ENCODE data around the gene RALGPS2. TPM values are rescaled to one million over a fixed set of nuclear protein-coding genes. Genes with fewer than 3 reads are reported as not detected.
A peak's percentile ranks its signal among the peaks of the same experiment; 100 is the strongest.

The RALGPS2 gene
- polyA plus RNA-seq, 3 donors: 2.0 to 4.2 (median 2.3) TPM

DNA sequence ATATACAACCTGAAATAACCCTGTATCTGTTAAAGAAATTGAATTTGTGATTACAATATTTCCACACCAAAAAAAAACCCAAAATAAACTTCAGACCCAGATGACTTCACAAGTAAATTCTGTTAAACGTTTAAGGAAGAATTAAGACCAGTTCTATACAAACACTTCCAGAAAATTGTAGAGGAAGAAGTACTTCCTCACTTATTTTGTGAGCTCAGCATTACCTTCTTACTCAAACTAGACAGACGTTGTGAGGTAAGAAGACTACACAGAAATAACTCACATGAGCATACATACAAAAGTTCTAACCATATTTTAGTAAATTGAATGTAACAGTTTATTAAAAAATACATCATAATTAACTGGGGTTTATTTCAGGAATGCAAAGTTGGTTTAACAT is 18.8 kb downstream of the RALGPS2 start:
- no peak overlapping the region for H3K4me3 Mint-ChIP-seq
- no CpG with 5 or more reads among the region's 2 CpGs for WGBS (ENCODE audit: insufficient coverage)
- no peak overlapping the region for H3K9ac ChIP-seq (ENCODE audit: insufficient read depth, low read length, poor library complexity, severe bottlenecking)
- H3K4me2 ChIP-seq (replicated peaks; ENCODE audit: extremely low read depth, low read length, poor library complexity, severe bottlenecking): no peak overlapping the region
- no peaks in the 10 kb centered on the region for H3K4me1 ChIP-seq (ENCODE audit: control insufficient read depth in 1 of 2, insufficient read depth in 2 of 2, low read length in 2 of 2)
- H3K27me3 ChIP-seq (ENCODE audit: control insufficient read depth in 2 of 2, insufficient read depth in 2 of 2, low read length in 2 of 2): no peaks in the 10 kb centered on the region
- TF ChIP-seq, protein P1, sequence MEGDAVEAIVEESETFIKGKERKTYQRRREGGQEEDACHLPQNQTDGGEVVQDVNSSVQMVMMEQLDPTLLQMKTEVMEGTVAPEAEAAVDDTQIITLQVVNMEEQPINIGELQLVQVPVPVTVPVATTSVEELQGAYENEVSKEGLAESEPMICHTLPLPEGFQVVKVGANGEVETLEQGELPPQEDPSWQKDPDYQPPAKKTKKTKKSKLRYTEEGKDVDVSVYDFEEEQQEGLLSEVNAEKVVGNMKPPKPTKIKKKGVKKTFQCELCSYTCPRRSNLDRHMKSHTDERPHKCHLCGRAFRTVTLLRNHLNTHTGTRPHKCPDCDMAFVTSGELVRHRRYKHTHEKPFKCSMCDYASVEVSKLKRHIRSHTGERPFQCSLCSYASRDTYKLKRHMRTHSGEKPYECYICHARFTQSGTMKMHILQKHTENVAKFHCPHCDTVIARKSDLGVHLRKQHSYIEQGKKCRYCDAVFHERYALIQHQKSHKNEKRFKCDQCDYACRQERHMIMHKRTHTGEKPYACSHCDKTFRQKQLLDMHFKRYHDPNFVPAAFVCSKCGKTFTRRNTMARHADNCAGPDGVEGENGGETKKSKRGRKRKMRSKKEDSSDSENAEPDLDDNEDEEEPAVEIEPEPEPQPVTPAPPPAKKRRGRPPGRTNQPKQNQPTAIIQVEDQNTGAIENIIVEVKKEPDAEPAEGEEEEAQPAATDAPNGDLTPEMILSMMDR (IDR thresholded peaks at IDR 0.05): no peak
- intact Hi-C loops (cut with micrococcal nuclease): no loop called here
- H4K20me1 ChIP-seq (ENCODE audit: insufficient read depth, low read length): no peaks in the 10 kb centered on the region
- peaks cover 0 to 5% (median 0%) of the 10 kb centered on the region in 7 donors for H3K9me3 Mint-ChIP-seq
- H3K4me3 ChIP-seq (replicated peaks in 1 of 3; ENCODE audit: low read depth in 2 of 3, low read length in 3 of 3): no peak overlapping the region
- H3K36me3 ChIP-seq (replicated peaks in 1 of 2; ENCODE audit: control insufficient read depth in 1 of 2, insufficient read depth in 2 of 2, low read length in 2 of 2): no peaks in the 10 kb centered on the region
- peaks cover 0 to 2% (median 0%) of the 10 kb centered on the region in 3 donors for H3K27me3 Mint-ChIP-seq (ENCODE audit: low read depth in 3 of 3)
- H3K4me1 Mint-ChIP-seq: peaks cover 3% of the 10 kb centered on the region
- H2AFZ ChIP-seq (ENCODE audit: insufficient read depth, low read depth, low read length, poor library complexity, severe bottlenecking): no peak overlapping the region
- H3K9me3 ChIP-seq (replicated peaks in 1 of 2; ENCODE audit: control insufficient read depth in 1 of 2, insufficient read depth in 1 of 2, low read length in 2 of 2): no peaks in the 10 kb centered on the region
- H3K27ac Mint-ChIP-seq: peak overlapping the region in 1 of 7 donors; percentile 16
- DNase-seq: no peak
- H3K27ac ChIP-seq (ENCODE audit: low read depth in 1 of 2, low read length in 2 of 2): no peak overlapping the region
- H3K36me3 Mint-ChIP-seq: peaks cover 16 to 21% of the 10 kb centered on the region in 2 donors
- H3K79me2 ChIP-seq (ENCODE audit: insufficient read depth, low read length): no peaks in the 10 kb centered on the region

DNA sequence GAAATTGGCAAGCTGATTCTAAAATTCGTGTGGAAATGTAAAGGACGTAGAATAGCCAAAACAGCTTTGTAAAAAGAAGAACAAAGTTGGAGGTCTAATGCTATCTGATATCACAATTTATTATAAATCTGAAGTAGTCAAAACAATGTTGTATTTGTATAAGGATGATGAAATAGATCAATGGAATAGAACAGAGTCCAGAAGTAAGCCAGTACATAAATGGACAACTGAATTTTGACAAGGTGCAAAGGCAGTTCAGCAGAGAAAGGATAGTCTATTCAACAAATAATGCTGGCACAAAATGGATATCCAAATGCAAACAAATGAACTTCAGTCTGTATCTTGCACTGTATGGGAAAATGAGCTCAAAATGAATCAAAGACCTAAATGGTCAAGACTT is 20.2 kb downstream of the RALGPS2 start:
- no peak for DNase-seq
- no peaks in the 10 kb centered on the region for H3K27me3 ChIP-seq (ENCODE audit: control insufficient read depth in 2 of 2, insufficient read depth in 2 of 2, low read length in 2 of 2)
- no peaks in the 10 kb centered on the region for H4K20me1 ChIP-seq (ENCODE audit: insufficient read depth, low read length)
- no peak overlapping the region for H3K4me2 ChIP-seq (replicated peaks; ENCODE audit: extremely low read depth, low read length, poor library complexity, severe bottlenecking)
- TF ChIP-seq, protein P1 (IDR thresholded peaks at IDR 0.05): no peak
- Mint-ChIP-seq H3K27ac (no peak overlapping the region), H3K4me3 (no peak overlapping the region), H3K36me3 (peaks cover 13 to 16% of the 10 kb centered on the region in 2 donors), H3K27me3 (ENCODE audit: low read depth in 3 of 3) (peaks cover 0 to 2% (median 0%) of the 10 kb centered on the region in 3 donors), H3K9me3 (peaks cover 0 to 5% (median 0%) of the 10 kb centered on the region in 7 donors), H3K4me1 (peaks cover 3% of the 10 kb centered on the region)
- intact Hi-C loops (cut with micrococcal nuclease): no loop called here
- no peaks in the 10 kb centered on the region for H3K9me3 ChIP-seq (replicated peaks in 1 of 2; ENCODE audit: control insufficient read depth in 1 of 2, insufficient read depth in 1 of 2, low read length in 2 of 2)
- H3K79me2 ChIP-seq (ENCODE audit: insufficient read depth, low read length): no peaks in the 10 kb centered on the region
- no peak overlapping the region for H3K4me3 ChIP-seq (replicated peaks in 1 of 3; ENCODE audit: low read depth in 2 of 3, low read length in 3 of 3)
- H3K27ac ChIP-seq (ENCODE audit: low read depth in 1 of 2, low read length in 2 of 2): no peak overlapping the region
- H2AFZ ChIP-seq (ENCODE audit: insufficient read depth, low read depth, low read length, poor library complexity, severe bottlenecking): no peak overlapping the region
- no peak overlapping the region for H3K9ac ChIP-seq (ENCODE audit: insufficient read depth, low read length, poor library complexity, severe bottlenecking)
- H3K36me3 ChIP-seq (replicated peaks in 1 of 2; ENCODE audit: control insufficient read depth in 1 of 2, insufficient read depth in 2 of 2, low read length in 2 of 2): no peaks in the 10 kb centered on the region
- WGBS (ENCODE audit: insufficient coverage): no CpG with 5 or more reads among the region's 2 CpGs
- H3K4me1 ChIP-seq (ENCODE audit: control insufficient read depth in 1 of 2, insufficient read depth in 2 of 2, low read length in 2 of 2): no peaks in the 10 kb centered on the region
